ENCODE measurements around the gene CGB2. TPM values are rescaled to one million over a fixed set of nuclear protein-coding genes. Genes with fewer than 3 reads are reported as not detected.
"Not testable (repeated sequence)": the region's sequence is repeated elsewhere in the genome, so short reads cannot be mapped to it uniquely, and the experiment has no call there.

The CGB2 gene
- not detected in 2 replicates for total RNA-seq (2012; rRNA removed)
- not detected in 2 replicates for polyA plus RNA-seq (2012; rRNA removed)
- polyA plus RNA-seq (2012; cell fraction: cytosol; rRNA removed) = 0.09 and 0.28 TPM in 2 replicates
- not detected in 2 replicates for polyA plus RNA-seq (2012; cell fraction: nucleus; rRNA removed; ENCODE audit: low replicate concordance)
- not detected for Bru-seq, nascent RNA
- not detected for BruChase-seq, experiment 1, labeled RNA remaining after a 6-hour chase
- BruChase-seq, experiment 2, labeled RNA remaining after a 2-hour chase = not detected
- long read RNA-seq = 0 reads

DNA sequence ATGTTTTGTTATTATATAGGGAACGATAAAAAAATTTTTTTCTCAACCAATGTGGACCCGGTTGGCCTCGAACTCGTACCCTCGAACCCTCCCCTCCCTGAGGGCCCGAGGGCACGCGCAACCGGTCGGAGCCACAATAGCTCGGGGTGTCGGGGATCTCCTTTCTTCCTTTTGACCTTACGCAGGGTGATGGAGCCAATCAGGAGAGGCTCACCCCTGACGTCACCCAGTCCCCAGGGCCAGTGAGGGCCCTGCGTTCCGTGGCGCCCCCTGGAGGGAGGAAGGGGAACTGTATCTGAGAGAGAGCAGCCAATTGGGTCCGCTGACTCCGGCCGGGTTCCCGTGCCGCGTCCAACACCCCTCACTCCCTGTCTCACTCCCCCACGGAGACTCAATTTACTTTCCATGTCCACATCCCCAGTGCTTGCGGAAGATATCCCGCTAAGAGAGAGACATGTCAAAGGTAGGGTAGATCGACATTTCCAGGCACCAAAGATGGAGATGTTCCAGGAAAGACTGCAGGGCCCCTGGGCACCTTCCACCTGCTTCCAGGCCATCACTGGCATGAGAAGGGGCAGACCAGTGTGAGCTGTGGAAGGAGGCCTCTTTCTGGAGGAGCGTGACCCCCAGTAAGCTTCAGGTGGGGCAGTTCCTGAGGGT is at the start of gene CGB2:
Gene CGB2 (plus strand): TSS at position 249 of the 660 bp plus-strand sequence. CDS start 206 bp downstream, at position 455.
- DNase-seq; H3K27me3 ChIP-seq (ENCODE audit: control insufficient read depth, insufficient read depth, low read length): not testable (repeated sequence)

More for the DNA sequence above, at the start of gene CGB2:
- H2AFZ ChIP-seq (replicated peaks; ENCODE audit: low read length, poor library complexity); H3K4ac ChIP-seq (ENCODE audit: low read depth, low read length); BruUV-seq (replicated peaks); H3K27ac ChIP-seq (ENCODE audit: insufficient read depth, low read length); H2BK5ac ChIP-seq (ENCODE audit: low read depth, low read length, poor library complexity, severe bottlenecking); H3K18ac ChIP-seq (ENCODE audit: low read depth, low read length); H3K4me2 ChIP-seq (ENCODE audit: low read depth, low read length); H4K91ac ChIP-seq (ENCODE audit: insufficient read depth, low read depth, low read length); H4K20me1 ChIP-seq (ENCODE audit: insufficient read depth, low read length); in situ Hi-C loops (cut with MboI; ENCODE audit: low sequenced_read_pairs); H4K5ac ChIP-seq (ENCODE audit: low read depth, low read length); dilution Hi-C loops (cut with HindIII; ENCODE audit: low sequenced_read_pairs, unreplicated experiment); H3K14ac ChIP-seq (replicated peaks; ENCODE audit: low read depth, low read length); H4K8ac ChIP-seq (ENCODE audit: low read depth in 2 of 2, low read length in 2 of 2); H3K9ac ChIP-seq (ENCODE audit: low read depth, low read length); H2BK20ac ChIP-seq (ENCODE audit: low read depth, low read length); H2AK5ac ChIP-seq (ENCODE audit: low read depth, low read length); H3K9me3 ChIP-seq (ENCODE audit: control insufficient read depth, insufficient read depth, low read length); H2AK9ac ChIP-seq (replicated peaks; ENCODE audit: low read depth, low read length, poor library complexity); CTCF ChIA-PET; H3K56ac ChIP-seq (ENCODE audit: extremely low read depth, insufficient read depth, low read length); H3K4me3 ChIP-seq (ENCODE audit: insufficient read depth, low read depth, low read length); POLR2A ChIA-PET (ENCODE audit: unreplicated experiment); H3K23ac ChIP-seq (ENCODE audit: low read depth, low read length); H2BK15ac ChIP-seq (ENCODE audit: low read depth, low read length); H2BK120ac ChIP-seq (ENCODE audit: low read depth, low read length); H3K79me1 ChIP-seq (ENCODE audit: low read depth in 1 of 2, low read length in 2 of 2); intact Hi-C loops (cut with micrococcal nuclease); ATAC-seq (ENCODE audit: low read depth); H3K9me1 ChIP-seq (ENCODE audit: insufficient read depth, low read length); H3K36me3 ChIP-seq (ENCODE audit: control insufficient read depth, insufficient read depth, low read length); H3K4me1 ChIP-seq (ENCODE audit: control insufficient read depth, insufficient read depth, low read length): not testable (repeated sequence)
- no CpG with 5 or more reads among the region's 28 CpGs for WGBS, 2 experiments (ENCODE audit: extremely low coverage in 2 of 2, insufficient read length in 1 of 2)
- TF ChIP-seq, protein P1, sequence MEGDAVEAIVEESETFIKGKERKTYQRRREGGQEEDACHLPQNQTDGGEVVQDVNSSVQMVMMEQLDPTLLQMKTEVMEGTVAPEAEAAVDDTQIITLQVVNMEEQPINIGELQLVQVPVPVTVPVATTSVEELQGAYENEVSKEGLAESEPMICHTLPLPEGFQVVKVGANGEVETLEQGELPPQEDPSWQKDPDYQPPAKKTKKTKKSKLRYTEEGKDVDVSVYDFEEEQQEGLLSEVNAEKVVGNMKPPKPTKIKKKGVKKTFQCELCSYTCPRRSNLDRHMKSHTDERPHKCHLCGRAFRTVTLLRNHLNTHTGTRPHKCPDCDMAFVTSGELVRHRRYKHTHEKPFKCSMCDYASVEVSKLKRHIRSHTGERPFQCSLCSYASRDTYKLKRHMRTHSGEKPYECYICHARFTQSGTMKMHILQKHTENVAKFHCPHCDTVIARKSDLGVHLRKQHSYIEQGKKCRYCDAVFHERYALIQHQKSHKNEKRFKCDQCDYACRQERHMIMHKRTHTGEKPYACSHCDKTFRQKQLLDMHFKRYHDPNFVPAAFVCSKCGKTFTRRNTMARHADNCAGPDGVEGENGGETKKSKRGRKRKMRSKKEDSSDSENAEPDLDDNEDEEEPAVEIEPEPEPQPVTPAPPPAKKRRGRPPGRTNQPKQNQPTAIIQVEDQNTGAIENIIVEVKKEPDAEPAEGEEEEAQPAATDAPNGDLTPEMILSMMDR (conservative IDR thresholded peaks at IDR 0.05; ENCODE audit: low read depth, low read length) = peak; percentile 15; the same call in 1 of the 2 replicates

Data from IMR-90 (cell line).